GM19468 (cell line): ENCODE data around the gene ZP1.
"Not testable (repeated sequence)": the region's sequence is repeated elsewhere in the genome, so short reads cannot be mapped to it uniquely, and the experiment has no call there.

ENCODE experiments used
- ATAC-seq: cut with Tn5 transposase; IDR thresholded peaks from one replicate; pipeline ENCODE4 v1.9.1; 2021; ENCODE audit warnings: mild to moderate bottlenecking, moderate library complexity, moderate number of reproducible peaks; ENCODE audit not compliant: unreplicated experiment; ENCODE audit errors: extremely low read depth

ZP1 gene

GRCh38 chr11:60866911-60867870 lies at the start of gene ZP1:
Gene ZP1, plus strand, starts transcription at chr11:60867542. Its CDS starts 20 bp downstream, at chr11:60867562.
- no peak for ATAC-seq

GRCh38 chr11:60818057-60818456 lies 49.3 kb upstream of the ZP1 start:
- ATAC-seq: no peak

- ATAC-seq: no peak
Measured at GRCh38 chr11:60821827-60822599, 45.3 kb upstream of the ZP1 start.

- not testable (repeated sequence) for ATAC-seq
Measured at GRCh38 chr11:60823745-60824306, 43.5 kb upstream of the ZP1 start.

GRCh38 chr11:60825118-60825517 lies 42.2 kb upstream of the ZP1 start:
- ATAC-seq: no peak

GRCh38 chr11:60825790-60826189 lies 41.6 kb upstream of the ZP1 start:
- no peak for ATAC-seq

GRCh38 chr11:60830478-60831142 lies 36.7 kb upstream of the ZP1 start:
- no peak for ATAC-seq

GRCh38 chr11:60831143-60831500 lies 36.2 kb upstream of the ZP1 start:
- peak; percentile 56 for ATAC-seq

GRCh38 chr11:60831501-60832079 lies 35.8 kb upstream of the ZP1 start:
- ATAC-seq: no peak

- no peak for ATAC-seq
Measured at GRCh38 chr11:60834742-60835533, 32.4 kb upstream of the ZP1 start.

GRCh38 chr11:60835534-60835846 lies 31.9 kb upstream of the ZP1 start:
- no peak for ATAC-seq

- no peak for ATAC-seq
Measured at GRCh38 chr11:60836866-60837515, 30.4 kb upstream of the ZP1 start.

GRCh38 chr11:60838132-60838531 lies 29.2 kb upstream of the ZP1 start:
- ATAC-seq: no peak

GRCh38 chr11:60840470-60841430 lies 26.6 kb upstream of the ZP1 start:
- ATAC-seq: no peak

- ATAC-seq: no peak
Measured at GRCh38 chr11:60841797-60842667, 25.3 kb upstream of the ZP1 start, which contains the start of gene CCDC86. Gene CCDC86, plus strand, starts transcription at chr11:60842113. Its CDS starts 12 bp downstream, at chr11:60842125.

- ATAC-seq: no peak
Measured at GRCh38 chr11:60842668-60843600, 24.4 kb upstream of the ZP1 start.
